HG02588 (cell line): ENCODE measurements around the gene TAMALIN.

Source experiments
- ATAC-seq: cut with Tn5 transposase; IDR thresholded peaks from one replicate; pipeline ENCODE4 v1.9.1; 2021; ENCODE audit warnings: mild to moderate bottlenecking, moderate library complexity; ENCODE audit not compliant: unreplicated experiment

Gene TAMALIN

GRCh38 chr12:52053536-52054209 is 46.9 kb downstream of the TAMALIN start:
- ATAC-seq: no peak

- ATAC-seq: no peak
Observed at GRCh38 chr12:52054231-52054832, 47.6 kb downstream of the TAMALIN start.

DNA sequence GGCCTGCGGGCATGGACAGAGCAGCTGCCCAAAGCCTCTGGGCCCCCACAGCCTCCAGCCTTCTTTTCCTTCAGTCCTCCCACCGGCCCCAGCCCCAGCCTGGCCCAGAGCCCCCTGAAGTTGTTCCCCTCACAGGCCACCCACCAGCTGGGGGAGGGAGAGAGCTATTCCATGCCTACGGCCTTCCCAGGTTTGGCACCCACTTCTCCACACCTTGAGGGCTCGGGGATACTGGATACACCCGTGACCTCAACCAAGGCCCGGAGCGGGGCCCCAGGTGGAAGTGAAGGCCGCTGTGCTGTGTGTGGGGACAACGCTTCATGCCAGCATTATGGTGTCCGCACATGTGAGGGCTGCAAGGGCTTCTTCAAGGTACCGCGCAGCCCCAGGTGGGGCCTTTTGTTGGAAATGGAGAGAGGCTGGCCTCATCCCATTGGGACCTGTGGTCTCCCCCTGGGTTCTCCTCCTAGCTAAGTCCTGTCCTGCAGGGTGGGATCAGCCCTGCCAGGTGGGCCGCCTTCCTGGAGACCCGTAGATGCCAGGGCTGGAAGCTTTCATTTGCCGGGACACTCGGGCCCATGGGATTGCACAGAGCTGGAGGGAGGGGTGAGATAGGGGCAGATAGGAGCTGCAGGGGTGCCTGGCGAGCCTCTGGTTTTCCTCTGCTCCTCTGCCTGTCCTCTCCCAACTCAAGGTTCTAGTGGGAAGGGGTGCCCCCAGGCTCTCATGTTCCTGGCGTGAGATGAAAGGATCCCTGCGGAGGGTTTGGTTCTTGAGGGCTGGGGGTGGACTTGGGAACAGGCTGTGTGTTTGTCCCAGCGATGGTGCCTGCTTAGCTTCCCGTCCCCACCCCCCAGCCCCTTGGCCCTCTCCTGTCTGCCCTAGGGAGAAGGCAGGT is 48.3 kb downstream of the TAMALIN start:
- no peak for ATAC-seq

DNA sequence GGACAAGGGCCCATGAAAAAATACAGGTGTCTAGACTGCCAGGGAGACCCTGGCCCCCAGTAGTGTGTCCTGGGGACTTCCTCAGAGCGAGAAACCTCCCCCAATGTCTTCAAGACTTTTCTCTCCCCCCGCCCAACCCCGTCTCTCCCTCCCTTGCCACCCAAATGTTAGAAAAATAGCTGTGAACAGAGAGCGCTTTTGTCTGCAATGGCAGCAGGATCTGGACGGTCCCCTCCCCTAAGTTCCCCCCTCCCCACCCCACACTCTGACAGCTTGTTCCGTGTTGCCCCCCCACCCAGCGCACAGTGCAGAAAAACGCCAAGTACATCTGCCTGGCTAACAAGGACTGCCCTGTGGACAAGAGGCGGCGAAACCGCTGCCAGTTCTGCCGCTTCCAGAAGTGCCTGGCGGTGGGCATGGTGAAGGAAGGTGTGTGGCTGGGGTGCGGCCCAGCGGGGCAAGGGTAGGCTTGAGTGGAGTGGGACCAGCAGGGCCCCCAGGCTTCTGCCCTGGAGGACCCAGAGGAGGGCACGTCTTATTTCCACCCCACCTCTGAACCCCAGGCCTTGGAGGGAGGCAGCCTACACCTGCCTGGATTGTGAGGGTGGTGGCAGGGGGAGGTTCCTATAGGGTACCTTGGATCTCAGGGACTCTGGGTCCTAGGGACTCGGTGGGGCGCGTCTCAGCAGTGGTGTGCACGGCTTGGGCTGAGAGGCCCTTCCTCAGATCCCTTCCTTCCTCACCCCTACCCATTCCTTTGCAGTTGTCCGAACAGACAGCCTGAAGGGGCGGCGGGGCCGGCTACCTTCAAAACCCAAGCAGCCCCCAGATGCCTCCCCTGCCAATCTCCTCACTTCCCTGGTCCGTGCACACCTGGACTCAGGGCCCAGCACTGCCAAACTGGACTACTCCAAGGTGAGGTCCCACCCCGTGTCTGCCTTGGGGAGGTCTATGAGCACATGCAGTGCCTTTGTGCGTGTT is 49.3 kb downstream of the TAMALIN start:
- ATAC-seq: no peak

GRCh38 chr12:52056801-52057637 is 50.3 kb downstream of the TAMALIN start:
- no peak for ATAC-seq

- no peak for ATAC-seq
Observed at GRCh38 chr12:52057638-52058576, 51.2 kb downstream of the TAMALIN start.

- ATAC-seq: no peak
Observed at GRCh38 chr12:52058631-52059361, 52.0 kb downstream of the TAMALIN start.

GRCh38 chr12:52059582-52060497 is 53.1 kb downstream of the TAMALIN start:
- no peak for ATAC-seq

DNA sequence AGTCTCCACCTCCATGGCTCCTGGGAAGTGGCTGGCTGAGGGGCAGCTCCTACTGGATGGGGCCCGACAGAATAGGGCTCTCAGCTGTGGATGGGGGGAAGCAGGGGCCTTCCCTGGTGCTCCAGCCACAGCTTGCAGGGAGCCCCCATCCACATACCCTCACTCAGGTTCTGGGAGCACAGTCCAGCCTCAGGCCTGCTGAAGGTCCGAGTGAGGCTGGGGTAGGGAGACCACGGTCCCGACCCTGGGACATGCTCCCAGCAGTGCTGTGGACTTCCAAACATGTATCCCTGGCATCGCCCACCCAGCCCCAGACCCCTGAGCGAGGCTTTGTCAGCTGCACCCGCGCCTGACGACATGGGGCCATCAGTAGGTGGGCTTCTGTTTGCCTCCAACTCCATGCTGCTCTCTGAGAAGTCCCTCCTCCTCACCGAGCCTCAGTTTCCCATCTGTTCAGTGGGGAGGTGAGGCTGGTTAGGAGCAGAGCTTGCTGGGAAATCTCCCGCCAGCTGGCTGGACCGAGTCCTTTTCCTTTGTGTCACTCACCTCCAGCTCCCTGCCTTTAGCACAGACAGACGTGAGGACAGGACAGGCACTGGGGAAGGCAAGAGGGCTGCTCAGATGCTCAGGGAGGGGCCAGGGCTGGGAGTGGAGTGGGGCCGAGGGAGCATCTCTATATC is 53.9 kb downstream of the TAMALIN start:
- ATAC-seq: no peak

- ATAC-seq: no peak
Observed at GRCh38 chr12:52061470-52062166, 54.9 kb downstream of the TAMALIN start.

- no peak for ATAC-seq
Observed at GRCh38 chr12:52062167-52063081, 55.7 kb downstream of the TAMALIN start.

- ATAC-seq: no peak
Observed at GRCh38 chr12:52063082-52063924, 56.6 kb downstream of the TAMALIN start.

GRCh38 chr12:52063981-52064649 is 57.4 kb downstream of the TAMALIN start:
- no peak for ATAC-seq
